ENCODE data around the gene ODAD4. TPM values are rescaled to one million over a fixed set of nuclear protein-coding genes. Genes with fewer than 3 reads are reported as not detected.

Gene ODAD4
- total RNA-seq, 2 experiments from 2014 or later = 1.1 to 1.3 TPM

GRCh38 chr17:41904242-41904841 is 26.1 kb upstream of the ODAD4 start:
- no peak for DNase-seq (ENCODE audit: low spot score)
- Histone ChIP-seq H3K9me2 (ENCODE audit: insufficient read depth, low read length) (no peaks in the 10 kb centered on the region), H3K4me3 (ENCODE audit: low read depth, low read length, poor library complexity, severe bottlenecking) (no peak overlapping the region), H3K9me3 (ENCODE audit: low read length) (no peaks in the 10 kb centered on the region), H3K79me2 (ENCODE audit: insufficient read depth, low read depth, low read length) (no peaks in the 10 kb centered on the region), H3K4me1 (ENCODE audit: insufficient read depth, low read length, poor library complexity, severe bottlenecking) (no peaks in the 10 kb centered on the region), H3K4me2 (ENCODE audit: low read length) (no peak overlapping the region), H3K27ac (ENCODE audit: low read depth, low read length, poor library complexity, severe bottlenecking) (no peak overlapping the region), H2AFZ (ENCODE audit: low read length) (no peak overlapping the region), H3K36me3 (ENCODE audit: insufficient read depth, low read length) (peaks cover 91% of the 10 kb centered on the region), H4K20me1 (ENCODE audit: insufficient read depth, low read length) (no peaks in the 10 kb centered on the region)
- TF ChIP-seq CTCF (conservative IDR thresholded peaks at IDR 0.05; ENCODE audit: low read length) (no peak), EZH2phosphoT487 (IDR thresholded peaks at IDR 0.05; ENCODE audit: borderline replicate concordance, low read depth, low read length) (no peak)
- ChIA-PET POLR2A (interaction anchor here (0.6 kb wide), 1 partner anchor 13 kb away, joined by 4 read pairs; no protein-coding TSS in a partner anchor), CTCF (ENCODE audit: unreplicated experiment) (no interaction called here)
- intact Hi-C loops (cut with micrococcal nuclease; ENCODE audit: unreplicated experiment) = no loop called here
- no TSS peak for BruUV-seq (replicated peaks)

- no peaks in the 10 kb centered on the region for H3K79me2 ChIP-seq (ENCODE audit: insufficient read depth, low read depth, low read length)
- no peak overlapping the region for H2AFZ ChIP-seq (ENCODE audit: low read length)
- H3K4me1 ChIP-seq (ENCODE audit: insufficient read depth, low read length, poor library complexity, severe bottlenecking) = no peaks in the 10 kb centered on the region
- intact Hi-C loops (cut with micrococcal nuclease; ENCODE audit: unreplicated experiment) = no loop called here
- no peaks in the 10 kb centered on the region for H4K20me1 ChIP-seq (ENCODE audit: insufficient read depth, low read length)
- ChIA-PET CTCF (ENCODE audit: unreplicated experiment) (no interaction called here), POLR2A (no interaction called here)
- no peak overlapping the region for H3K4me3 ChIP-seq (ENCODE audit: low read depth, low read length, poor library complexity, severe bottlenecking)
- TF ChIP-seq CTCF (conservative IDR thresholded peaks at IDR 0.05; ENCODE audit: low read length) (no peak), EZH2phosphoT487 (IDR thresholded peaks at IDR 0.05; ENCODE audit: borderline replicate concordance, low read depth, low read length) (no peak)
- H3K4me2 ChIP-seq (ENCODE audit: low read length) = no peak overlapping the region
- peaks cover 93% of the 10 kb centered on the region for H3K36me3 ChIP-seq (ENCODE audit: insufficient read depth, low read length)
- H3K9me3 ChIP-seq (ENCODE audit: low read length) = no peaks in the 10 kb centered on the region
- BruUV-seq (replicated peaks) = no TSS peak
- H3K27ac ChIP-seq (ENCODE audit: low read depth, low read length, poor library complexity, severe bottlenecking) = no peak overlapping the region
- H3K9me2 ChIP-seq (ENCODE audit: insufficient read depth, low read length) = no peaks in the 10 kb centered on the region
- DNase-seq (ENCODE audit: low spot score) = no peak
Observed at GRCh38 chr17:41905172-41905571, 25.2 kb upstream of the ODAD4 start.

- no peaks in the 10 kb centered on the region for H4K20me1 ChIP-seq (ENCODE audit: insufficient read depth, low read length)
- TF ChIP-seq EZH2phosphoT487 (IDR thresholded peaks at IDR 0.05; ENCODE audit: borderline replicate concordance, low read depth, low read length) (no peak), CTCF (conservative IDR thresholded peaks at IDR 0.05; ENCODE audit: low read length) (no peak)
- no peaks in the 10 kb centered on the region for H3K9me3 ChIP-seq (ENCODE audit: low read length)
- no peaks in the 10 kb centered on the region for H3K9me2 ChIP-seq (ENCODE audit: insufficient read depth, low read length)
- H3K4me2 ChIP-seq (ENCODE audit: low read length) = no peak overlapping the region
- no TSS peak for BruUV-seq (replicated peaks)
- DNase-seq (ENCODE audit: low spot score) = no peak
- H3K79me2 ChIP-seq (ENCODE audit: insufficient read depth, low read depth, low read length) = no peaks in the 10 kb centered on the region
- H2AFZ ChIP-seq (ENCODE audit: low read length) = no peak overlapping the region
- H3K36me3 ChIP-seq (ENCODE audit: insufficient read depth, low read length) = peaks cover 93% of the 10 kb centered on the region
- ChIA-PET CTCF (ENCODE audit: unreplicated experiment) (no interaction called here), POLR2A (no interaction called here)
- intact Hi-C loops (cut with micrococcal nuclease; ENCODE audit: unreplicated experiment) = no loop called here
- no peaks in the 10 kb centered on the region for H3K4me1 ChIP-seq (ENCODE audit: insufficient read depth, low read length, poor library complexity, severe bottlenecking)
- H3K27ac ChIP-seq (ENCODE audit: low read depth, low read length, poor library complexity, severe bottlenecking) = no peak overlapping the region
- no peak overlapping the region for H3K4me3 ChIP-seq (ENCODE audit: low read depth, low read length, poor library complexity, severe bottlenecking)
Observed at GRCh38 chr17:41906465-41907184, 23.8 kb upstream of the ODAD4 start.
